GM18951 (cell line): ENCODE data around the gene APH1B.

ENCODE experiments used
- POLR2A ChIP-seq: IDR thresholded peaks from 4 replicates; pipeline ENCODE4 v1.6.1; 2011; ENCODE audit warnings: mild to moderate bottlenecking; ENCODE audit not compliant: insufficient read length, insufficient read depth; ENCODE audit errors: extremely low read depth
- in situ Hi-C: fragments of 300-500 bp; cut with MboI; formaldehyde crosslinking; loops from one replicate; pipeline ENCODE4 v1.12.0; 2022; ENCODE audit warnings: low sequenced_read_pairs, mixed read lengths, inconsistent platforms; ENCODE audit not compliant: unreplicated experiment

Gene APH1B

GRCh38 chr15:63261311-63261710, 16.1 kb upstream of the APH1B start:
- in situ Hi-C loops: no loop called here
- no peak for TF ChIP-seq POLR2A

GRCh38 chr15:63263519-63263918, 13.9 kb upstream of the APH1B start:
- TF ChIP-seq POLR2A: no peak
- in situ Hi-C loops: no loop called here

GRCh38 chr15:63264688-63265293, 12.6 kb upstream of the APH1B start:
- TF ChIP-seq POLR2A: no peak
- in situ Hi-C loops: no loop called here

- no peak for TF ChIP-seq POLR2A
- in situ Hi-C loops: no loop called here
These were observed 3.0 kb upstream of the APH1B start for GRCh38 chr15:63274427-63274826.

GRCh38 chr15:63276342-63277037, 915 bp upstream of the APH1B start:
- in situ Hi-C loops: loop anchor here (25.0 kb wide), 1 partner anchor 786 kb away; no protein-coding TSS in a partner anchor
- no peak for TF ChIP-seq POLR2A

GRCh38 chr15:63277893-63278456, 570 bp downstream of the APH1B start:
- in situ Hi-C loops: loop anchor here (25.0 kb wide), 1 partner anchor 784 kb away; no protein-coding TSS in a partner anchor
- no peak for TF ChIP-seq POLR2A

- no peak for TF ChIP-seq POLR2A
- in situ Hi-C loops: loop anchor here (25.0 kb wide), 1 partner anchor 779 kb away; no protein-coding TSS in a partner anchor
These were observed 5.7 kb downstream of the APH1B start for GRCh38 chr15:63283126-63283525.

GRCh38 chr15:63284335-63284734, 6.9 kb downstream of the APH1B start:
- in situ Hi-C loops: loop anchor here (25.0 kb wide), 1 partner anchor 778 kb away; no protein-coding TSS in a partner anchor
- no peak for TF ChIP-seq POLR2A

- in situ Hi-C loops: loop anchor here (5.0 to 25.0 kb wide), 2 partner anchors 115 to 775 kb away; no protein-coding TSS in a partner anchor
These were observed 9.7 kb downstream of the APH1B start for GRCh38 chr15:63287109-63287508.

GRCh38 chr15:63288342-63288741, 10.9 kb downstream of the APH1B start:
- in situ Hi-C loops: loop anchor here (5.0 to 25.0 kb wide), 2 partner anchors 114 to 774 kb away; no protein-coding TSS in a partner anchor

More at GRCh38 chr15:63287109-63287508, 9.7 kb downstream of the APH1B start:
- TF ChIP-seq POLR2A: no peak

GRCh38 chr15:63288778-63289378, 11.5 kb downstream of the APH1B start:
- in situ Hi-C loops: loop anchor here (5.0 to 25.0 kb wide), 2 partner anchors 113 to 773 kb away; no protein-coding TSS in a partner anchor
- no peak for TF ChIP-seq POLR2A

More at GRCh38 chr15:63288342-63288741, 10.9 kb downstream of the APH1B start:
- TF ChIP-seq POLR2A: no peak

- no peak for TF ChIP-seq POLR2A
- in situ Hi-C loops: loop anchor here (25.0 kb wide), 1 partner anchor 771 kb away; no protein-coding TSS in a partner anchor
These were observed 14.1 kb downstream of the APH1B start for GRCh38 chr15:63291507-63291906.

GRCh38 chr15:63292241-63292640, 14.8 kb downstream of the APH1B start:
- in situ Hi-C loops: loop anchor here (25.0 kb wide), 1 partner anchor 770 kb away; no protein-coding TSS in a partner anchor
- TF ChIP-seq POLR2A: no peak
